AG09319 (cell line): ENCODE results near the gene TYW1.
A peak's percentile ranks its signal among the peaks of the same experiment; 100 is the strongest.
"Not testable (repeated sequence)": the region's sequence is repeated elsewhere in the genome, so short reads cannot be mapped to it uniquely, and the experiment has no call there.

Source experiments
- DNase-seq: peaks from one replicate; pipeline ENCODE4 v3.0.0-alpha.2; 2010; ENCODE audit warnings: low read depth; ENCODE audit errors: extremely low read depth
- TF ChIP-seq, protein P1 (sequence below): IDR thresholded peaks from 2 replicates; pipeline ENCODE4 v1.5.1; 2011; ENCODE audit warnings: low read depth, mild to moderate bottlenecking, inconsistent platforms, low read length, moderate library complexity

TYW1 gene

GRCh38 chr7:67100956-67101361 is 104.3 kb downstream of the TYW1 start:
- TF ChIP-seq, protein P1, sequence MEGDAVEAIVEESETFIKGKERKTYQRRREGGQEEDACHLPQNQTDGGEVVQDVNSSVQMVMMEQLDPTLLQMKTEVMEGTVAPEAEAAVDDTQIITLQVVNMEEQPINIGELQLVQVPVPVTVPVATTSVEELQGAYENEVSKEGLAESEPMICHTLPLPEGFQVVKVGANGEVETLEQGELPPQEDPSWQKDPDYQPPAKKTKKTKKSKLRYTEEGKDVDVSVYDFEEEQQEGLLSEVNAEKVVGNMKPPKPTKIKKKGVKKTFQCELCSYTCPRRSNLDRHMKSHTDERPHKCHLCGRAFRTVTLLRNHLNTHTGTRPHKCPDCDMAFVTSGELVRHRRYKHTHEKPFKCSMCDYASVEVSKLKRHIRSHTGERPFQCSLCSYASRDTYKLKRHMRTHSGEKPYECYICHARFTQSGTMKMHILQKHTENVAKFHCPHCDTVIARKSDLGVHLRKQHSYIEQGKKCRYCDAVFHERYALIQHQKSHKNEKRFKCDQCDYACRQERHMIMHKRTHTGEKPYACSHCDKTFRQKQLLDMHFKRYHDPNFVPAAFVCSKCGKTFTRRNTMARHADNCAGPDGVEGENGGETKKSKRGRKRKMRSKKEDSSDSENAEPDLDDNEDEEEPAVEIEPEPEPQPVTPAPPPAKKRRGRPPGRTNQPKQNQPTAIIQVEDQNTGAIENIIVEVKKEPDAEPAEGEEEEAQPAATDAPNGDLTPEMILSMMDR, result no peak
- no peak for DNase-seq

DNA sequence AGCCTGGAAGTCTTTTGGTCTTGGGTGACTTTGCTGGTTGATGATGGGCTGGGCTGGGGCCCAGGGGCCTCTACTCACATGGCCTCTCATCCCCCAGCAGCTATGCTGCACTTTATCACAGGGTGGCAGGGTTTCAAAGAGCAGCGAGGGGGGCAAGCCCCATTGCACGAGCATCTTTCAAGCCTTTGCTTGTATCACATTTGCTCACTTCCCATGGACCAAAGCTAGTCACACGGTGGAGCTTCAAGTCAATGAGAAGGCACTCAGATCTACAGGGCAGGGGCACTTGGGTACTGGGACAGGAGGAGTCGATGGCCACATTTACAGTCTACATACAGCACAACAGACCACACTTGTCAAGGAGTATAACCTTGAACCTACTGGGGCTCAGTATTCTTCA is 108.3 kb downstream of the TYW1 start:
- DNase-seq, result not testable (repeated sequence)

DNA sequence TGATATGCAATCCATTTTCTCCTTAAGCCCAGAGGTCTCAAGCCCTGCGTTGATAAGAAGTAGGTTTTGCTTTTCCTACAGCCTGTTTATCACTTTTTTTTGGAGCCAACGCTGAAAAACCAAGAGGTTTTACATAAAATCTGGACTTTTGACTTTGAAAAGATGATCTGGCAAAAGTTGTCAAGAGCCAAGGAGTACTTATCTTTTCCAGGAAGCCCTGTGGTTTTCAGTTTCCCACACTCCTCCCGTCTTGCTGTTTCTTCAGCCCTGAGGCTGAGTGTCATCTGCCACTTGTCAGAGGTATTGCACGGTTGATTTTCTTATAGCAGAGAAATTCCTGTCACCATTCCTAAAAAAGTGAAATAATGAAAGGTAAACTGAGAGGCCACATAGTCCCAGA is 108.7 kb downstream of the TYW1 start:
- TF ChIP-seq, protein P1, result no peak
- DNase-seq, result no peak

- not testable (repeated sequence) for DNase-seq
Observed at GRCh38 chr7:67106255-67106654, 109.6 kb downstream of the TYW1 start.

DNA sequence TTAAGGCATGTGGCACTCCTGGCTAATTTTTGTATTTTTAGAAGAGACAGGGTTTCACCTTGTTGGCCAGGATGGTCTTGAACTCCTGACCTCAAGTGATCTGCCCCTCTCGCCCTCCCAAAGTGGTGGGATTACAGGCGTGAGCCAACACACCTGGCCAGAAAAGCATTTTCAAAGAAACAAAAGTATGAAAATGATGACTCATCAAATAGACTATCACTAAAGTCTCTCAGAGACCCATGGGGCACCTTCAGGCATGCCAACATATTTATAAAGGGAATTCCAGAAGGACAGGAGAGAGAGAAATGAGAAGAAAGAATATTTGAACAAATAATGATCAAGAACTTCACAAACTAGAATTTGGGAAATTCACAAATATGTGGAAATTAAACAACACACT is 114.7 kb downstream of the TYW1 start:
- not testable (repeated sequence) for DNase-seq

GRCh38 chr7:67114483-67115246 is 118.0 kb downstream of the TYW1 start:
- DNase-seq, result peak; percentile 4

DNA sequence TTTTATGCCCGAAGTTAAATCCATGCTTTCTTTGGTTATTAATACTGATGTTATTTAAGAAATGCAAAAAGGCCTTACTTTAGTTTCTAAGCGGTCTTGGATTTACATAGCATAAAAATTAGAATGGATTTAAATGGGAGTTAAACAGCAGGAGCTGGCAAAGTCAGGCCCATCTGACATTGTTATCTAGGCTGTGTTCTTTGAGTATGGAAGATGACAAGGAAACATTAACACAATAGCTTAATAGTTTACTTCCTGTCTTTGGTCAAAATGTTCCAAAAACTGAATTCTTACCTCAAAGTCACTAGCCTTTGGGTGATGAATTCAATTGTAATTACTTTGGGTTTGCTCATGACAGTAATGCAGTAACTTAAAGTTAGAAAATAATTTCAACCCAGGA is 123.9 kb downstream of the TYW1 start:
- DNase-seq, result not testable (repeated sequence)

DNA sequence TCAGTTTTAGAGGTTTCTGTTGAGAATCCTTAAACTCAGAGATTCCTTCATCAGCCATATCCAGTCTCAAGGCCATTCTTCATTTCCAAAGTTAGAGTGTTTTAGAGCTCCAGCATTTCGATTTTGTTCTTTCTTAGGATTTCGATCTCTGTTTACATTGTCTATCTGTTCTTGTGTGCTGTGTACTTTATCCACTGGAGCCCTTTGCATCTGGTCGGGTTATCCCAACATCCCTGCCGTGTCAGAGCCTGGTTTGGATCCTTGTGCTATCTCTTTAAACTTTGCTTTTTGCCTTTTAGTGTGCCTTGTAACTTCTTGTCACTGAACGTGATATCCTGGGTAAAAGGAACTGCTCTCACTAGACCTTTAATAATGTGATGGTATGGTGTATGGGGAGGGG is 131.6 kb downstream of the TYW1 start:
- not testable (repeated sequence) for DNase-seq

- DNase-seq, result not testable (repeated sequence)
Observed at GRCh38 chr7:67130766-67131165, 134.1 kb downstream of the TYW1 start.

DNA sequence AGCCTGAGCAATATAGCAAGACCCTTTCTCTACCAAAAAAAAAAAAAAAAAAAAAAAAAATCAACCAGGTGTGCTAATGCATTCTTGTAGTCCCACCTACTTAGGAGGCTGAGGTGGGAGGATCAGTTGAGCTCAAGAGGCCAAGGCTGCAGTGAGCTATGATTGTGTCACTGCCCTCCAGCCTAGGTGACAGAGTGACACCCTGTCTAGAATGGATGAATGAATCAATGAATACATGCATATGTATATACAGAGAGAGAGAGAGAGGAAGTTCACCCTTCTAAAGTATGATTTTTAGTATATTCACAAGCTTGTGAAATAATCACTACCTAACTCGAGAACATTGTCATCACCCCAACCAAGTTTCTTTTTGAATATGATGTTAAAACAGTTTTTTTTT is 138.3 kb downstream of the TYW1 start:
- DNase-seq, result not testable (repeated sequence)

- DNase-seq, result not testable (repeated sequence)
Observed at GRCh38 chr7:67135617-67136486, 139.2 kb downstream of the TYW1 start.

DNA sequence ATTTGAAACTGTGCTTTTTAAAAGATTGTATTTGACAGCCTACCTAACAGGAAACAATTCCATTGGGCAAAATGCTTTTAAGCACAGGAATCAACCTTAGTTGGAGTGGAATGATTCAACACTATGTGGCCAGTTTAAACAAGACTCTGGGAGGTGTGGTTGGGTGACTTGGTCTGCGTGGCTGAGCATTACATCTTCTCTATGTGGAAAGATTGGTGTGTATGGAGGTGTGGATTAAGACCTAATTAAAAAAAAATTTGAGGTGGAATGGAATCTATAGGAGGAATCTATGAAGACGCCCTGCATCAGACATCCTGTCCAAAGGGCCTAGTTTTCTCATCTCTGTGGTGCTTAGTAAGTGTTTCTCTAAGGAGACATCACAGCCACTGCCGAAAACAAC is 140.9 kb downstream of the TYW1 start:
- DNase-seq, result not testable (repeated sequence)

- DNase-seq, result not testable (repeated sequence)
Observed at GRCh38 chr7:67139876-67140275, 143.2 kb downstream of the TYW1 start.

GRCh38 chr7:67141001-67141400 is 144.4 kb downstream of the TYW1 start:
- DNase-seq, result not testable (repeated sequence)

GRCh38 chr7:67143091-67143786 is 146.6 kb downstream of the TYW1 start:
- not testable (repeated sequence) for DNase-seq

DNA sequence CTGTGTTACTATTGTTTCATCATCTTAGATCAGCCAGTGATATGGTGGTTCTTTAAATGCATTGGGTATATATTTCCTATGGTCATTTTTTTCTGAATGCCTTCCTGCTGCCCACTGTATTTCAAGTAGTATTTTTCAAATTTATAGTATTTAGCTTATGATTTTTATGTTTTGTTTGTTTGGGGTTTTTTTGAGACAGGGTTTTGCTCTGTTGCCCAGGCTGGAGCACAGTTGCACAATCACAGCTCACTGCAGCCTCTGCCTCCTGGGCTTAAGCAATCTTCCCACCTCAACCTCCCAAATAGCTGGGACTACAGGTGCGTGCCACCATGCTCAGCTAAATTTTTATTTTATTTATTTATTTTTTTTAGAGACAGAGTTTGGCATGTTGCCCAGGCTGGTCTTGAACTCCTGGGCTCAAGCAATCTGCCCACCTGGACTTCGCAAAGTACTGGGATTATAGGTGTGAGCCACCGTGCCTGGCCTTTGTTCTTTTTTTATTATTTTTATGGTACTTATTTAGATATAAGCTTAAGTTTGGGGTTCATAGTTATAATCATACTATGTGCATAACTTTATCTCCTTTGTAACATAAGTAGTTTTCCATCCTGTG is 149.1 kb downstream of the TYW1 start:
- DNase-seq, result not testable (repeated sequence)

DNA sequence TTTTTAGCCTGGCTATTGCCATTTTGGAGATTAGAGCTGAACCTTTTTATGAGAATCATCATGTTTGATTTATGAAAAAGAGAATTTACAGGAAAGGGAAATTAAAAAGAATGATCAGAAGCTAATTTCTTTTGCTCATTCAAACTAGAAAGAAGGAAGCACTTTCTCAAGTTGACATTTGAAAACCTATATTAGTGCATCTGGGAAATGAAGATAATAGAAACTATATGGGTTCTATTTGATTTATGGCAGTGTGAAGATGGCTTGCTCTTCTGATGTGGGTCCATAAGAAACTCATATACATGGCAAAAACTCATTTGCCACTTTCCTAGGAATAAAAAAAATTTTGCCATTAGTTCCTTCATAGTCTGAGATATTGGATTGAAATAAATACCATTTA is 152.5 kb downstream of the TYW1 start:
- not testable (repeated sequence) for DNase-seq

GRCh38 chr7:67154374-67154773 is 157.7 kb downstream of the TYW1 start:
- not testable (repeated sequence) for DNase-seq
